Inflammatory macrophage treated with lipopolysaccharide for 1 hour (primary cell): ENCODE results near the gene TPST1.
"Not testable (repeated sequence)": the region's sequence is repeated elsewhere in the genome, so short reads cannot be mapped to it uniquely, and the experiment has no call there.

Source experiments
- DNase-seq, 2 donors: peaks; one replicate each; pipeline ENCODE4 v3.0.0-alpha.2; 2020 to 2022

TPST1 gene

DNA sequence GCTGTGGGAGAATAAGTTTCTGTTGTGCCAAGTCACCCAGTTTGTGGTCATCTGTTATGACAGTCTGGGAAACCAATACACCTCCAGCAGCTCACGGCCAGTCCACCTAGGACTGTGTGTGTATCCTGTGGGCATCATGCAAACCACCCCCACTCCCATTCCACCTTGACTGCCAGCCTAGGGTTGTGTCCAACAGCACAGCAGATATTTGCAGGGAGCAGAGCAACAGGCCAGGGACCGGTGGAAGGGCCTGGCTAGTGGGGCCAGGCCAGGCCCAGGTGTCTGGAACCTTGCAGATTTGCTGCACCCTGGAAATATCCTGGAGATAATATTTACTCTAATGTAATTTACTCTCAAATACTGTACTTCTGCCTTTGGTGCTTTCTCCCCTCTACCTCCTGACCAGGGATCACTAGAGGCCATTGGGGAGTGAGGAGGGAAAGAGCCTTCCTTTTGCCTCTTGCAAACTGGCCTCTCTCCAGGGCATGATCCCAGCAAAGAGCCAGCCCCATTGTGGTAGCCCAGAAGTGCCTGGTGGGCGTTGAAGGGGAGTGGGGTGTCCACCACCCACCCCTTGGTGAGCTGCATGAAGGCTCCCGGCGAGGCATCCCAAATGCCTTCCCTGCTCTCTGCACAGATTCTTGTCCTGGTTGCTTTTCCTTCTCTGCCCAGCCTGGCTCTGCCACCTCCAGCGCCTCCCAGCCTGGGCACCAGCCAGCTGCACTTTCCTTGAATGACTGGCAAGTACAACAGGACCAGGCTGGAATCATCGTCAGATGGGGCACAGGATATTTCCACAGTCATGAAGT is 15.2 kb upstream of the TPST1 start:
- no peak for DNase-seq

DNA sequence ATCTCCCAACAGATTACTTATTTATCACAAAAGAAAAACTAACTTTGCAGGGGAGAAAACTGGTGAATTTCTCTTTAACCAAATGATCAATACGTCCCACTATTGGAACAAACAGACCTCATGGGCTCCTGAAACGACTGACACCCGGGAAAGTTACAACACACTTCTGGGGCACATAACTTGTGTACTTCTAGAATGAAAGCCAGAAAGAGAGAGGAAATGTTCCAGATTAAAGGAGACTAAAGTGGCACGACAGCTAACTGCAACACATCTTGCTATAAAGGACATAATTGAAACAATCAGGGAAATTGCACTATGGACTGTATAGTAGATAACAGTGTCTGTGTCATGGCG is 14.7 kb upstream of the TPST1 start:
- no peak for DNase-seq

DNA sequence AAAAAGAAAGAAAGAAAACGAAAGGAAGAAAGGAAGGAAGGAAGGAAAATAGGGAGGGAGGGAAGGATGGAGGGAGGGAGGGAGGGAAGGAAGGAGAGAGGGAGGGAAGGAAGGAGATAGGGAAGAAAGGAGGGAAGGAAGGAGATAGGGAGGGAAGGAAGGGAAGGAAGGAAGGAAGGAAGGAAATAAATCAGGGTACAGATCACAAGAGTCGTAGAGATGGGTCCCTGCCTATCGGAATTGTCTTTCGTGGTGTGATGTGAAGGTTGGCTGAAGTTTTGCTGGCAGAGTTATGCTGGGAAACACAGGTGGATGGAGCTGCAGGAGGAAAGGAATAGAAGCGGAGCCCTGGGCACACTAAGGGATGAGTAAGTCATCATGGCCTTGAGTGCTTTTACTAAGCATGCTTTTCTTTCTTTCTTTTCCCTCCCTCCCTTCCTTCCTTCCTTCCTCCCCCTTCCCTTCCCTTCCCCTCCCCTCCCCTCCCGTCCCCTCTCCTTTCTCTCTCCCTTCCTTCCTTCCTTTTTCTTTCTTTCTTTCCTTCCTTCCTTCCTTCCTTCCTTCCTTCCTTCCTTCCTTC is 11.9 kb upstream of the TPST1 start:
- no peak for DNase-seq

DNA sequence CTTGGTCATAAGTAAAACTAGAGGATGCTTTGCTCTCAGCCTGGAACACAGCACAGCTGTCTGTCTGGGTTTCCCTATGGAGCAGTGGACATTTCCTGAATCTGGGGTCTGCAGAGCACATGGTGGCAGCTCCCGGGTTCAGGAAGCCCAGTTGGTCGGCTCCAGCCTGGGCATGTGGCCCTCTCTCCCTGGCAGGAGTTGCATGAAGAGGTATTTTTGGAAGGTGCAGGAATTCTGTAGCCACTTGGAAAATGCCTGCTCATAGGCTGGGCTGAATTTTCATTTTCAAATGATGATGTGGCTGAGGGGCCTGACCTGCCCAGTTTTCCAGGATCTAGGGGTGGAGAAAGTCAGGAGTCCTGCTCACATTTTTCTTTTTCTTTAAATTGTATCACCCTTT is 6.7 kb upstream of the TPST1 start:
- no peak for DNase-seq

DNA sequence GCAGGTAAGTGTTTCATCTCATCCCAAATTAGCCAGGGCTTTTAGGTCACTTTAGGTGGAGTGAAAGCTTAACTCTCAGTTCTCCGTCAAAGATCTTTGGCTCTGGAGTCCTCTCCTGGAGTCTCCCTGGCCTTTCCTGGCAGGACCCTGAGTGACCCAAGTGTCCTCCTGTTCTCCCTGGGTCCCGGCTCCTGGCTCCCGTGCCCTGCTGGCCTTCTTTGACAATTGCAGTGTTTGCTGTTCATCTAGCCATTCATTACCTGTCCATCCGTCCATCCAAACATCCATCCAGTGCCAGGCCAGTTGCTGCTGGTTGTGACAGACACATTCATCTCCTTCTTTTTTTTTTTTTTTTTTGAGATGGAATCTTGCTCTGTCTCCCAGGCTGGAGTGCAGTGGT is 6.2 kb upstream of the TPST1 start:
- DNase-seq, result no peak

DNA sequence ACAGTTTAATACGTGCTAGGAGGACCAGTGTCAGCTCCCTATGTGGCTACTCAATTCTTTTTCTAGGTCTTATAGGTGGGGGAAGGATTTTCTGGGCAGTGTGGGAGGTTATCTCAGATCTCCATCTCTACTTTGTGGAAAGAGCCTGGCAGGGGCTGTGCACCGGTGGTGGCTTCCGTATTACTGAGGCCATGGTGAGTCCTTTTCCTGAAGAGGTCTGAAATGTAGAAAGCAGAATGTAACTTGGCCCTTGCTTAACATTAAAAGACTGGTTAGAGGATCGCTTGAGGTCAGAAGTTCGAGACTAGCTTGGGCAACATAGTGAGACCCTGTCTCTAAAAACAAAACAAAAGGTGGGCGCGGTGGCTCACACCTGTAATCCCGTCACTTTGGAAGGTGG is 2.7 kb upstream of the TPST1 start:
- DNase-seq, result no peak

DNA sequence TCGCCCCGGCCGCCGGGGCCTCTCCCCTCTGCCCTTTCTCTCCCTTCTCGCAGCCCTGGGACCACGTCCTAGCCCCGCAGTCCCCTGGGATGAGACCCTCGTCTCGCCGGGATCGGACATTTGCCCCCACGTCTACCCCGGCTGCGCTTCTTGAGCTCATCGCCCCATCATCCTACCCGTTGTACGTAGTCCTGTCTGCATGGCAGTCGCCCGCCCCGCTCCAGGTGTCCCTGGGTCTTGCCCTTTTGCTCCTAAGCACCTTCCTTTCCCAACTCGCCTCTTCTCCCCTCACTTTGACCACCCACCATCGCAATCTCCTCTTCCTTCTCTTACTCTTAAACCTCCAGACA is 582 bp downstream of the TPST1 start:
- no peak for DNase-seq

DNA sequence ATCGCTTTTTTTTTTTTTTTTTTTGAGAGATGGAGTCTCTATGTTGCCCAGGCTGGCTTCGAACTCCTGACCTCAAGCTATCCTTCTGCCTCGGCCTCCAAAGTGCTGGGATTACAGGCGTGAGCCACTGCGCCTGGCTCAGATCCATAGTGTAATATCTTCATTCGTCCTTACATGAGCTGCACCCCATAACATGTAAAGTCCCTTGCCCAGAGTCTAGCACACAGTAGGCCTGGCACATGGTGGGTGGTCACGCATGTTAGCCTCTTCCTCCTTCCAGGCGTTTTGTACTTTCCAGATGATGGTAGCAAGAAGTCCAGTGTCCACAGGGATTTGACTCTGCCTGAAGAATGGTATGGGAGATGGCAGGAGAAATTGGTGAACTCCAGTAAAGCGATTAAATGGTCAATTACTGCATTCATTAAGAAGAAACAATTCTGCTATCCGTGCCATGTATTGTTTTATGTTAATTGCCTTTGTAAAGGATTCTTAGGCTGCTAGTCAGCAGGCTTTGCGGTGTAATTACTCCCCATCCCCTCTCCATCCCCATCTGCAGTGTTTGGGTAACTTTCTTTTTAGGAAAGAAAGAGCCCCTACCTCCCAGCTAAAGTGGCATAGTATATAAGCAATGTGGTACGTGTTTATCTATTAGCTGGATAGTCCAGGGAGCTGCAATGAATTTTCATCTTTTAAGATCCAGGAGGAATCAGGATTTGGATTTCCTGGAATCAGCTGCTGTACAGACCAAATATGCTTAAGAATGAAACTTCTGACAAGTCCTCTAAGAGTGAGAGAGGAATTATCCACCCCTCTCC is 1.2 kb downstream of the TPST1 start:
- DNase-seq, result no peak

DNA sequence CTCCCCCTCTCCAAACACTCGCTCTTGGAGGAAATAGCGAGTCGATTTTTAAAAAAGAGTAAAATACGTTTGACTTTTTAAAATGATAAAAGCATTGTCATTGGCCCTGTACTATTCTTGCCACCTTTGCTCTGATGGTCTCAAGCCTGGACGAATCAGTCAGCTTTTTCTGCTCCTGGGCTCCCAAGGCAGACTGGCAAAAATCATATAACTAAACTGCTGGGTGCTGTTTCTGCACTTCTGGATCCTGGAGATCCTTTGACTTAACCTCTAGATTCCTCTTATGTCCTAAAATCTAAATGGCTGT is 1.8 kb downstream of the TPST1 start:
- DNase-seq, result no peak

DNA sequence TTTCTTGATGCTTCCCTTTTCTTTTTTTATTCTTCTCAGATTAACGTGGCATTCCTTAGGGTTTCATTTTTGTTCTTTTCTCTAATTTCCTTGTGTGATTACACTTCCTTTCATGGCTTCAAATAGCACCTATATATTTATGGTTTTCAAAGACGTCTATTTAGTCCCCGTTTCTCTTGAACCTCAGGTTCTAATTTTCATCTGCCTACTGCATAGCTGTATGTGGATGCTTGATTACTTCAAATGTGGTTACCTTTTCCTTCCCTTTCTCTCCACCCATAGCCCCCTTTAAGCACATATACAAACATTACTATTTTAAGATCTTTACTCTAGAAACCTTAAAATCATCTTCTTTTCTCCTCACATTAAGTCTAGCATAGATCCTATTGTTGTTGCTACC is 2.4 kb downstream of the TPST1 start:
- no peak for DNase-seq

DNA sequence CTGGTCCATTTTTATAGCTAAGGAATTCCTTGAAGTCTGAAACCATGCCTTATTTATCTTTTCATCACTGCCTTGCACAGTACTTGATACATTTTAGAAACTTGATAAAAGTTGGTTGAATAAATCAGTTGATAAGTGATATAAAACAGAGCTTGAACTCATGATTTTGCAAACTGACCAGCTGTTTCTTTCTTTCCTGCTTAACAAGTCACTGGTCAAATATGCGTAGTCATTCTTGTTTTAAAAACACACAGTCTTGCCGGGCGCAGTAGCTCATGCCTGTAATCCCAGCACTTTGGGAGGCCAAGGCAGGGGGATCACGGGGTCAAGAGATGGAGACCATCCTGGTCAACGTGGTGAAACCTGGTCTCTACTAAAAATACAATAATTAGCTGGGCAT is 6.3 kb downstream of the TPST1 start:
- DNase-seq, result no peak

DNA sequence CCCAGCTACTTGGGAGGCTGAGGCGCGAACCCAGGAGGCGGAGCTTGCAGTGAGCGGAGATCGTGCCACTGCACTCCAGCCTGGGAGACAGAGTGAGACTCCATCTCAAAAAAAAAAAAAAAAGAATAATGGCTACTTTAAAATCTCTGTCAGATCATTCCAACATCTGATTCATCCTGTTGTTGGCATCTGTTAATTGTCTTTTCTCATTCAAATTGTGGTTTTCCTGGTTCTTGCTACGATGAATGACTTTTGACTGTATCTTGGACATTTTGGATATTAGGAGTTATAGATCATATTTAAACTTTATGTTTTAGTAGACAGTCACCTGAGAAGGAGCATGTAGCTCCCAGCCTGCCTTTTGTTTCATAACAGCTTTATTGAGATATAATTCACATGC is 8.5 kb downstream of the TPST1 start:
- no peak for DNase-seq

DNA sequence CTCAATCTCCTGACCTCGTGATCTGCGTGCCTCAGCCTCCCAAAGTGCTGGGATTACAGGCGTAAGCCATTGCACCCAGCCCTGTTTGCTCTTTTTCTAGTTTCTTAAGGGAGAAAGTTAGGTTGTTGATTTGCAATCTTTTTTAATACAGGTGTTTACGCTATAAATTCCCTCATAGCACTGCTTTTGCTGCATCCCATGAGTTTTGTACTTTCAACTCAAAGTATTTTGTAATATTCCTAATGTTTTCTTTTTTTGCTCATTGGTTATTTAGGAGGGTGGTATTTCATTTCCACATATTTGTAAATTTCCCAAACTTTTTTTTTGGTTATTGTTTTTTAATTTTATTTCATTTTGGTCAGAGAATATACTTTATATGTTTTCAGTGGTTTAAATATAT is 11.6 kb downstream of the TPST1 start:
- DNase-seq, result no peak

DNA sequence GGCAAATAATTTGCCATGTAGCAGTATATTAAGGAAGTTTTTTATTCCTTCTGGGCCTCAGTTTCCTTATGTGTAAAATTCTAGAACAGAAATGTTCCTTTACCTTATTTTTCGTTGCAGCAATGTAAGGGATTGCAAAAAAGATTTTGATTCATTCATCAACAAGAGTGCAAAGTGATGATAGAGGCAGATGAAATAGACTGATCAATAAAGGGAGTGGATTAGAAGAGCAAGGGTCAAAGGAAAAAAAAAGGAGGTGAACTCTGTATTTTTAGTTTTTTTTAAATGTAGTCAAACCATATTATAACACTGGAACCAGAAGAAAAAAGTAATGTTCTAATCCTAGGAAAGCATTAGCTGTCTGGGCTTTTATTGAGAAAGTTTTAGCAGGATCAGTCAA is 14.7 kb downstream of the TPST1 start:
- no peak for DNase-seq

DNA sequence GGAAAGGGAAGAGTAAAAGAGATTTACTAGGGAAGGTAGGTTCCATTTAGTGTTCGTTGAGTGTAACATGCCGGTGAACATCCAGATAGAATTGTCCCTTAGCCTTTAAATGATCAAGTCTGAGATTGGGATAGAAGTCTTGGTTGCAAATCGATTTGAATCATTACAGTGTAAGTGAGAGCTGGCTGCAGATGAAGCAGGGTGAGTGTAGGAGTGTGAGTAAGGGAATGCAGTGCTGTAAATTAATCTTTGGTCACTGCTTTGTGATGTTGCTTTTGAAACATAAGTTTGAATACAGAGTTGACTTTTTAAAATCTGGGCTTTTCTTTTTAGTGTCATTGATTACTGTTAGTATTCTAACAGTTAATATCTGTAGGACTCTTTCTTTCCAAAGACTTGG is 16.3 kb downstream of the TPST1 start:
- no peak for DNase-seq

DNA sequence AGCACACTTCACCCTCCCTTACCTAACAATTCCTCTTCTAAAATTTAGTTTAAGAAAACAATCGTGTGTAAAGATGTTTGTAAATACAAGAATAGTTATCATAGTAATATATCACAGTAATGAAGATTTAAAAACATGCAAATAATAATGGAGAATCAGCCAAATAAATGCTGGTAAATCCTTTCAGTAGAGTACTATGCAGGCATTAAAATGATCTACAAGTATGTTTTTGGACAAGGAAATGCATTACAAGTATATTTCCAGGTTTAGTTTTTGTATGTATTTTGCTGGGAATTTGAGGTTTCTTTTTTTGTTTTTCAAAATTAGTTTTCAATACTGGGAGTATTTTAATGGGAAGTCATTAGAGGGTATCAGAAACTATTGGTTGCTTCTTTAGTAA is 22.7 kb downstream of the TPST1 start:
- DNase-seq, result no peak

DNA sequence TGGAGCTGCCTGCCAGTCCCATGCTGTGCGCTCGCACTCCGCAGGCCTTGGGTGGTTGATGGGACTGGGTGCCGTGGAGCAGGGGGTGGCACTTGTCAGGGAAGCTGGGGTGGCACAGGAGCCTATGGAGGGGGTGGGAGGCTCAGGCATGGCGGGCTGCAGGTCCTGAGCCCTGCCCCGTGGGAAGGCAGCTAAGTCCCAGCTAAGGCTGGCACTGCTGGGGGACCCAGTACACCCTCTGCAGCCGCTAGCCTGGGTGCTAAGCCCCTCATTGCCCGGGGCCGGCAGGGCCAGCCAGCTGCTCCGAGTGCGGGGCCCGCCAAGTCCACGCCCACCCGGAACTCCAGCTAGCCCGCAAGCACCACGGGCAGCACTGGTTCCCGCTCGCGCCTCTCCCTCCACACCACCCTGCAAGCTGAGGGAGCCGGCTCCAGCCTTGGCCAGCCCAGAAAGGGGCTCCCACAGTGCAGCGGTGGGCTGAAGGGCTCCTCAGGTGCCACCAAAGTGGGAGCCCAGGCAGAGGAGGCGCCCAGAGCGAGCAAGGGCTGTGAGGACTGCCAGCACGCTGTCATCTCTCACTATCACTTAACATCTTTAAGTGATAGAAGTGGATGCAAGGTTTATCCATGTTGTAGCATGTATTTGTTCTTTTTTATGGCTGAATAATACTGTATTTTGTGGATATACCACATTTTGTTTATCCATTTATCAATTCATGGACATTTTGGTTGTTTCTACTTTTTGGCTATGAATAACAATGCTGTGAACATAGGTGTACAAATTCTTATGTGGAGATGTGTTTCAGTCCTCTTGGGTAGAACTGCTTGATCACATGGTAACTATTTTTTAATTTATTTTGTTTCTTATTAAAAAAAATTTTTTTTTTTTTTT is 26.4 kb downstream of the TPST1 start:
- not testable (repeated sequence) for DNase-seq

DNA sequence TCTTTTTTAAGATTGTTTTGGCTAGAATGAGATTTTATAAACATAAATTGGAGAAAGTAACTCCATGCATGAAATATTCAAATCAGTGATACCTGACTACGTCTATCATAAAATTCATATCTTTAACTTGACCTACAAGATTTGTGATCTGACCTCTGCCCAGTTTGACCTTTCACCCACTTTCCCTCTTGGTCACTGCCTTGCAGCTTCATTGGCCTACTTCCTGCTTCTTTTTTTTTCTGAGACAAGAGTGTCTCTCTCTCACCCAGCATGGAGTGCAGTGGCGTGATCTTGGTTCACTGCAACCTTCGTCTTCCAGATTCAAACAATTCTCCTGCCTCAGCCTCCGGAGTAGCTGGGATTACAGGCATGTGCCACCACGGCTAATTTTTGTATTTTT is 28.5 kb downstream of the TPST1 start:
- no peak for DNase-seq

DNA sequence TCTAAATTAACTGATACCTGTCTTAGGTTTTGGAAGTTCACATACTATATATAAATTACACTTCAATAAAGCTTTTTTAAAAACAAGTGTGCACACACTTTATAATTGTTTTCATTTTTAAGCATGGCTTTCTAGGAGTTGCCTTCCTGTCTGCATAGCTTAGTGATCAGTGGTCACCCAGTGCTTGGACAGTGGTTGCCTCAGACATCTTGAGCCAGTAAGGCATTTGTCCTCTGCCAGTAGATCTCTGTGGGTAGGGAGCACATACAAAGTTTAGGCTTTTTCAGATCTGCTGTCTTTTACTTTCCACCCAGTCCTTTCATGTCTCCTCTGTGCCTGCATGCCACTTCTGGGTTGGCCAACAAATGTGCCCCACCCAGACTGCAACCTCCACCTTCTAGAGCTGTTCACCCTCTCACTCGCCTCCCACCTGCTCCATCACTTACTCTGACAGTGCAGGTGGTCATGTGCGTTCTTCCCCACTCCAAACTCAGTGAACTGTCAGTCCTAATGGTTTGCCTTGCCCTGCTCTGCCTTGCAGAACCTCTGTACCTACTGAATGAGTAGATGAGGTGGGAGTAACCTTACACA is 31.7 kb downstream of the TPST1 start:
- no peak for DNase-seq

DNA sequence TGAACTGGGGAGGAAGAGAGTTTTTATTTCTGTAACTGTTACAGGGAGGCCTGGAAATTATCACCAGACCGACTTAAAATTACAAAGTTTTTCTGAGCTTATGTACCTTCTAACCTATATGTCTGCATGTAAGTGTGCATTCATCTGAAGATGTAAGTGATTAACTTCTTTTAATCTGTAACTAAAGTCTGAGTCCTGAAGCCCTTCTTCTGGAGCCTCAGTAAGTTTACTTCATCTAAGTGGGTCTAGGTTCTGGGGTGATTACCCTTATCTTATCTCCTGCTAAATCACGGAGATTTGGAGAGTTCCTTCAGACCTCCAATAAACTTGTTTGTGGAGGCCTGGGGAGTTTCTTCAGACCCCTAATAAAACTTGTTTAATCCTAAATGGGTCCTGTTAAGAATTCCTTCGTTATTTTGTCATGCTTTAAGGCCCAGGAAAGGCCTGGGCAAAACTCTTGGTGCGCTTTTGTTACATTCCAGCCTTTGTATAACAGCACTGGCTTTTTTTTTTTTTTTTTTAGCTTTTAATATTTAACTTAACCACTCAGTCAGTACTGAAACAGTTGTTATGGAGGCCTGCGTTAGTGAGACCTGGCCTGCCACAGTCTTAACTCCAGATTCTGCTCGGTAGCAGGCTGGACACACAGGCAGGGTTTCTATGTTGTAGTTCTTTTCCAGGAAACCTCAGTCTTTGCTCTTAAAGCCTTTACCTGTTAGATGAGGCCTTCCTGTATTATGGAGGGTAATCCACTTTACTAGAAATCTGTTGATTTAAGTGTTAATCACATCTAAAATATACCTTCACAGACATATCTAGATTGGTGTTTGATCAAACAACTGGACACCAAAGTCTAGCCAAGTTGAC is 33.0 kb downstream of the TPST1 start:
- DNase-seq, result no peak

DNA sequence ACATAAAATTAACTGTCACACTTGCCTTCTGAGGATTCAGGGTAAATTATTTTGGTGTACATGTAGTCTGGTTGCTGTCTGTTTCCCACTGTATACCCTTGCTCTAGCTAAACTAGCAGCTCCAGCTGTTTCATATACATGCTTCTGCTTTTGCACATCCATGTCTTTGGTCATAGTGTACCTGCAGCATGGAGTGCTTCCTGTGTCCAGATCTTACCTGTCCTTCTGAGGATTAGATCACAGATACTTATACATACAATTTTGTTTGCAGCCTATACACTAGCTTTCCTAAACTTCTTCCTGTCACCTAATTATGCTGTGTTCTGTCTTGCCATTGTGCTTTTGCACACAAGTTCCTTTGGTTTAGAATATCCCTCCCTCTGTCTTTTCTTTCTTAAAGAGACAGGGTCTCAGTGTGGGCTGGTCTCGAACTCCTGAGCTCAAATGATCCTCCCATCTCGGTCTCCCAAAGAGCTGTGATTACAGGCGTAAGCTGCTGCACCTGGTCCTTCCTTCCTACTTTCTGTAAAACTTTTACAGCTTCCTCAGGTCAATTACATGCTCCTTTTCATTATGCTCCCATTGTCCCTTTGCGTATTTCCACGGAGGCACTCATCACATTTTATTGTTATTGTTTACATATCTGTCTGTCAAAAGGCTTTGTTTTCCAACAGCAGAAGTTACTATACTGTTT is 33.8 kb downstream of the TPST1 start:
- no peak for DNase-seq
